ENCODE measurements around the gene CYSTM1. TPM values are rescaled to one million over a fixed set of nuclear protein-coding genes. Genes with fewer than 3 reads are reported as not detected.

The CYSTM1 gene
- total RNA-seq: 9.5 TPM

GRCh38 chr5:140174465-140175366 lies at the start of gene CYSTM1:
CYSTM1 (plus strand) TSS chr5:140175188; CDS start chr5:140194466, 19,278 bp downstream.

GRCh38 chr5:140125637-140126036 lies 49.4 kb upstream of the CYSTM1 start, which contains the start of gene IGIP:
IGIP (plus strand) TSS chr5:140125937; CDS start chr5:140128477, 2,540 bp downstream.

Other genes starting within 250 kb of the CYSTM1 start
- 5.1 TPM for gene NRG2, start 131.9 kb upstream of the CYSTM1 start, total RNA-seq
- 19.8 TPM for gene PURA, start 61.1 kb upstream of the CYSTM1 start, total RNA-seq
- gene IGIP, start 49.3 kb upstream of the CYSTM1 start, total RNA-seq: 16.6 TPM
- 57.0 TPM for gene PFDN1, start 127.9 kb downstream of the CYSTM1 start, total RNA-seq
- 18.2 TPM for gene HBEGF, start 171.4 kb downstream of the CYSTM1 start, total RNA-seq
- 0.23 TPM for gene SLC4A9, start 185.0 kb downstream of the CYSTM1 start, total RNA-seq
- gene ANKHD1, start 226.6 kb downstream of the CYSTM1 start, total RNA-seq: 88.6 TPM